NOMO-1 treated with dmso at 0.1 percent for 144 hours (cell line): Measurements from ENCODE around the gene ITGB6.
"Not testable (repeated sequence)": the region's sequence is repeated elsewhere in the genome, so short reads cannot be mapped to it uniquely, and the experiment has no call there.

ENCODE experiments used
- DNase-seq: peaks from one replicate; lab custom pipeline; 2025; ENCODE audit not compliant: unreplicated experiment; lab: John Stamatoyannopoulos, UW

Gene ITGB6

DNA sequence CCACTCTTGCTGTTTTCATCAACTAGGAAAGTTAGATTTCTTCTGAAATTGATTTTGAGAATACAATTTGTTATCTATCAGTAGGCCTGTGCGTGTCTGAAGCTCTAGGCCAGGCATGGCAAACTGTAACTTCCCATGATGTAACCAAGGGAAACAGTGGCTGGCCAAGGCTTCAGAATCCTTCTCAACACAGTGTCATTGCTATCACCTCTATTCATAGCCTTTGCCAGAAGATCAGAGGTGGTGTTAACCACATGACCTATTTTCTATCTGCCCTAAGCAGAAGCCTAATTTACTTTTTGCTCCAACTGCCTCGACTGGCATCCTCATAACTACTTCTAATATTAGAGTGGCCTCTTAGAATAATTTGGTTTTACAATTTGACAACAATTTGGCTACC lies 2.5 kb downstream of the ITGB6 start:
- DNase-seq, result no peak

DNA sequence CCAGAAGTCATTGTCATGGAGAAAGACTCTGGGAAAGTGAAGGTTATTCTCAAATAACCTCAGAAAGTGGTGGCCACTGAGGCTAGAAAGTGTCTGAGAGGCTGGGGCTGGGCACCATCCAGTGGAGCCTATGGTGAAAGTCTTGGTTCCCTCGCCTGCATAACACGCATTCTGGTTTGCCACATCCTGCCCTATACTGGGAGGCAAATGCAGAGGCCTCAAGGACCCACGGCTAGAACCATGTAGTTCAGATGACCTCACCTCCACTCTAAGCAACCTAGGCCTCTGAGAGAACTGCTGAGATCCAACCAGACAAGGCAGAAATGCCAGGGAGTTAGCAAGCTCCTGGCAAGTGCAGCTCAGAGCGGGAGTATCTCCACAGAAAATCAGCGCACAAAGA lies 5.1 kb downstream of the ITGB6 start:
- no peak for DNase-seq

- DNase-seq, result no peak
Observed at GRCh38 chr2:160194351-160194750, 5.7 kb downstream of the ITGB6 start.

- DNase-seq, result not testable (repeated sequence)
Observed at GRCh38 chr2:160181146-160181836, 18.8 kb downstream of the ITGB6 start.

- not testable (repeated sequence) for DNase-seq
Observed at GRCh38 chr2:160180690-160181089, 19.4 kb downstream of the ITGB6 start.

DNA sequence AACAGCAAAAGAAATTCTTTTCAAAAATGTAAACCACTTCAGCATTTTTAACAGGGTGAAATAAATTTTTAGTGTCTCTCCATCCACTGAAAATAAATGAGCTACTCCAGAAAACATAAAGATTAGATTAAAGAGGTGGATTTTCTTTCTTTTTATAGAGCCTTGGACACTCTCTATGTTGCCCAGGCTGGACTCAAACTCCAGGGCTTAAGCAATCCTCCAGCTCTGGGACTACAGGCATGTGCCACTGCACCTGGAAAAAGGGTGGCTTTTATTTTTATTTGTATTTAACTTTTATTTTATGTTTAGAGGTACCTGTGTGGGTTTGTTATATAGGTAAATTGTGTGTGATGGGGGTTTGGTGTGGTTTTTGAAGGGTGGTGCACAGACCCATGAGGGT lies 19.9 kb downstream of the ITGB6 start:
- no peak for DNase-seq

DNA sequence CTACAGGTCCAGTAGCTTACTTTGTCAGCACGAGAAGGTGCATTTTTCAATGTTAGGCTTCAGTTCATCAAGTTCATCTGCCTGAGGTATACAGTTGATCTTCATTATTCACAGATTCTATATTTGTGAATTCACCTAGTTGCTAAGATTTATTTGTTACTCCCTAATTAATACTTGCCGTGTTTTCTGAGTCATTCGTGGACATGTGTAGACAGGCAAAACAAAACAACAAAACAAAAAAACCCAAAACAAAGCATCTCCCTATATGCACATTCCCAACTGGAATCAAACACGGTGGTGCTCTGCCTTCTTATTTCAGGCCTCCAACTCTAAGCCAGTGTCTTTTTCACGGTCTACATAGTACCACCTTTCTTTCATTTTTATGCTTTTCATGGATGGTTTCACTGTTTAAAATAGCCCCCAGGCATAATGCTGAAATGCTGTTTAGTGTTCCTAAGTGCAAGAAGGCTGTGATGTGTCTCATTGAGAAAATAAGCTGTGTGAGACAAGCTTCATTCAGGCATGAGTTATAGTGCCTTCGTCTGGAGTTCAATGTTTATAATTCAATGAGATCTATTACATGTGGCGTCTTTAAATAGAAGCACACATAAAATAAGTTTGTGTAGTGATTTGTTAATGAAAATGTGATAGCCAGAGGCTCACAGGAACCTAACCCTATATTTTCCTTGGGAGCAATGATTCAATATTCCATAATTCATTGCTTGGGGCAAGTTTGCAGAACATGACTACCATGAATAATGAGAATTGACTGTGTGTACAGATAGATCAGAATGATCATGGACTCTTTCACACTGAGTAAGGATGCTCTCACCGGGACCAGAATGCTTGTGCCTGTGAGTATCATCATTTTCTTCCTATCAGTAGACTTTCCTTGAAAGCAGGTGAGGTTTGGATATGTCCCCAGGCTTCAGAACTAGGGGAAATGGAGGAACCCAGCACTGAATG lies 24.6 kb downstream of the ITGB6 start:
- DNase-seq, result no peak

DNA sequence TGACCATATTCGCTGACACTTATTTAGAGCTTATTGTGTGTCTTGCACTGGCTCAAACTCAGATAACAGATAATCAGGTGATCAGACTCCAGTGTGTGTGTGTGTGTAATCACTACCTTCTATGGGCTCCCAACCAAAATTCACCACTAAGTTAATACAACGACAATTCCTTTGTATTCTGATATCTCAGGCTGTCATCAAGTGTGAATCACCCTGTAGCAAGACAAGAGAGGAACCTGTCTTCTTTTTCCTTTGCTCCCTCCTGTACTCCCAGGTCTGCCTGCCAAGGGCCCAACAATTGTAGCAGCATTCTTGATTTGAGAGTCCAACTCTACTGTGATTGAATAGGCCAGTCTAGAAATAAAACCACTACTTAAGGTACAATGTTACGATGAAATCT lies 25.8 kb downstream of the ITGB6 start:
- no peak for DNase-seq

DNA sequence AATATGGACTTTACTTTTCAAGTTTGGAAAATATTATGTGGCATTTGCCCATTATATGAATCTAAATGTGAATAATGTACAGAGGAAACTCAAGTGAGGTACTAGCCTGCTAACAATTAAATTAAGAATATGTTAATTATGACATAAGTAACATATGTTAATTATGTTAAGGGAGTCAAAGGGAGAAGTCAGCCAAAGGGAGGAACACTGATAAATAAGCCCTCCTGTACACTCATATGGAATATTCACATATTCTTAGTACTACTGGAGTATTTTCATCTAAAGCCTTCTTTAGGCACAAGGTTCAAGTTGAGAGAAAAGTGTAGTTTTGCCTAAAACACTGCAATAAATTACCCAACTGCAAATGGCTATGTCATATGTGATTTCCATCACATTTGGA lies 30.1 kb downstream of the ITGB6 start:
- no peak for DNase-seq

- DNase-seq, result no peak
Observed at GRCh38 chr2:160169471-160169870, 30.6 kb downstream of the ITGB6 start.

DNA sequence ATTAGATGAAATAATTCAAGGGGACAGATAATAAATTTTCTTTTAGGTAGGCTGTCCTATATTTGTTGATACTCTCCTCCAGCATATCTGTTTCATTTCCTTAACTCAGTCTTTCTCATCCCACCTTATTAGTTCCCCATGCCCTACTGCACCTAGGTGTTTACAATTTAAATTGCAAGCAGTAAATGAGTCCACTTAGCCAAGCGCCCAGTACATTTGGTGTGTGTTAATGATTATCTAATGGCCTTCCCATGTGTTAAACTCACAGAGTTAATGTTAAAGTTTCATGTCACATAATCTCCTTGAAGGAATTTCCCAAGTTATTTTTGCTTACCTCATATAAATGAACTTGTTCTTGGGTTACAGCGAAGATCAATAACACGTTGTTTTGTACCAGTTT lies 31.2 kb downstream of the ITGB6 start:
- no peak for DNase-seq

DNA sequence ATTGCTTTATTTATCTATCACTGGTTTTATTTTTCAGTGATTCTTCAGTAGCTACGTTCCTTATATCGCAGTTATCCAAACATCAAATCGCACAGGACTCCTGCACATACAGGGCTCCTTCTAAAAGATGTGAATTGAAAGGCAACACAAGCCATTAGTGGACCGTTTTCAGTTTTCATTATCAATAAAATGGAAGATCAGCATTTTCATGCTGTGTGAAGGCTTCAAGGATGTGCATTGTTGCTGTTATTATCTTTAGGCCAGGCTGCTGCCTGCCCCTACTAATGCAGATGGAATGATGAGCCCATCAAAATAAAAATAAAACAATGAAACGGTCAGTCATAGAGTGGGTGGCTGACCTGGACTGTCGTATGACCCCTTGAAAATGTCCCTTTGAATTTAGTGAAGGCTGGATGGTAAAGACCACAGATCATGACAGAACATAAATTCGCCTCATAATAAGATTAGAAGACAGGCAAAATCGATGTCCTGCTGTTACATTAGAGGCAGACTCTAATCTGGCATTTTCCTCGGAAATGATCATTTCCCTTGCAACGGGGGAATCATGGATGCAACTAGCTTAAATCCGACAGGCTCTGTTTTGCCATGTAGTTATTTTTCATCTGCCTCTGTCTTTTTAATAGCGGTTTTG lies 32.9 kb downstream of the ITGB6 start:
- DNase-seq, result no peak

DNA sequence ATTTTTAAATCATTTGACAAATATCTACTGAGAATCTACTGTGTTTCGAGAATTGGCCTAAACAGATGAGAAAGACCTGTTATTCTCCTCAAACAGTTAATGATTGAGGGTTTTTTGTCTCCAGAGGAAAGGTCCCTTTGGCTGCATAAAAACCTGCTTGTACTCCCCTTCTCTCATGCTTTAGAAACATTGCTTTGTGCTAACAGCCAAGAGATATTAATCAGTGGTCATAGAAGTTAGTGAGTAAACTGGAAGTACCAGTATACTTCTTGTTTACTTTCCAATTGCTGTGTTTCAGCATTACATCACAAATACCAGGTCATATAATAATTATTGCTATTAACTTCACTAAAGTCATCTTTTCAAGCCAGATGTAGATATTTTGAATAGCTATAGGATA lies 34.1 kb downstream of the ITGB6 start:
- DNase-seq, result no peak

- no peak for DNase-seq
Observed at GRCh38 chr2:160165081-160165480, 35.0 kb downstream of the ITGB6 start.

GRCh38 chr2:160157861-160158829 lies 41.9 kb downstream of the ITGB6 start:
- DNase-seq, result no peak

DNA sequence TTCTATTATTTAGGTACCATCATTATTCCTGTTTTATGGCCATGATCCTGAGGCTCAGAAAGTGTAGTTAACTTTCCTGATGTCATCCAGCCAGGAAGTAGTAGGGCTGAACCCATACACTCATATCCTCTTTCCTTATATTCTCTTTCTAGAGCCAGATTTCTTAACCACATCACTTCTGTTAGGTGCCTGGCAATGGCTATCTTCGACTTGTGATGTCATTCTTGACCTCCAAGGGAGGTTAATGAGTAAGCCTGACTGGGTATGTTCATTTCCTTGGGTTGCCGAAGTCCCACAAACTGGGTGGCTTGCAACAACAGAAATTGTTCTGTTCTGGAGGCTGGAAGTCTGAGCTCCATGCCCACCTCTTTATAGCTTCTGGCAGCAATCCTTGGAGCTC lies 43.4 kb downstream of the ITGB6 start:
- DNase-seq, result no peak

DNA sequence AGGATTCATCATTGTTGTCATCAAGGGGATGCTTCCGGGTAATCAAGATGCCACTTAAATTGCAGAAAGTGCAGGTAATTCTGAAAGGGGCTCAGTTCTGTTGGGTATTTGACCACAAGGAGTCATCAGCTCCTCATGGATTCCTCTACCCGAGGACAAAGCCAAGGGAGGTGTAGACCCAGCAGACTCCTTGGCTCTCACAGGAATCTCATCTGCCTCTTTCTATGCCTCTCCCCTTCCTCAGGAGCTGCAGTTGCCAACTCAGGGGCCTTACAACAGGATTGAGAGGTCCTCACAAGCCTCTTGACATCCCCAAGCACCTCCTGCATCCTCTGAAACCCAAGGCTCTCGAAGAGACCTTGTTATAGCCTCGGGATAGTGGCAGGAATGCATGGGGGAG lies 44.0 kb downstream of the ITGB6 start:
- no peak for DNase-seq

- DNase-seq, result not testable (repeated sequence)
Observed at GRCh38 chr2:160148419-160148818, 51.7 kb downstream of the ITGB6 start.

DNA sequence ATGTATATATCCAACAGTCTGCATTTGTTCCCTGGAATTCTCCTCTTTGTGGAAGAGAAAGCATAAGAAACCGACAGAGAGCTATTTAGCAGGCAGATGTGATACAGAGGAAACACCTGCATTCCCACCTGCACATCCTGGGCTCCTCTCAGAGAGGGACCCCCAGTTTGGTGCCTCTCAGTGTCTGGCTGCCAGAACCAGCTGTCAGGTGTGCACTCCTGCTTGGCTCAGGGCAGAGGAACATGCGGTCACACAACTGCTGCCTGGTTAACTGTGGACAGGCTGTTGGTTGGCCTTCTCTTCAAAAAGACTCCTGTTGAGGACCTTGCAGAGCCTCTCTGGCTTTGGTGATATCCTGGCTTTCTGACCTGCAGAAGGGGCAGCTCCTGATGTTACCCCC lies 54.6 kb downstream of the ITGB6 start:
- DNase-seq, result no peak

- no peak for DNase-seq
Observed at GRCh38 chr2:160144280-160144990, 55.6 kb downstream of the ITGB6 start.
